Neural progenitor cell (in vitro differentiated cells): ENCODE data around the gene TCEAL8.

Experiments used
- EZH2phosphoT487 ChIP-seq: fragments of 200-600 bp; sonication (generic); IDR thresholded peaks from 2 replicates; pipeline ENCODE4 v1.6.1; 2017; ENCODE audit warnings: antibody characterized with exemption
- TF ChIP-seq, protein P1 (sequence below): fragments of 200-600 bp; sonication (generic); IDR thresholded peaks from 2 replicates; pipeline ENCODE4 v1.5.1; 2017; ENCODE audit warnings: antibody characterized with exemption, mild to moderate bottlenecking

DNA sequence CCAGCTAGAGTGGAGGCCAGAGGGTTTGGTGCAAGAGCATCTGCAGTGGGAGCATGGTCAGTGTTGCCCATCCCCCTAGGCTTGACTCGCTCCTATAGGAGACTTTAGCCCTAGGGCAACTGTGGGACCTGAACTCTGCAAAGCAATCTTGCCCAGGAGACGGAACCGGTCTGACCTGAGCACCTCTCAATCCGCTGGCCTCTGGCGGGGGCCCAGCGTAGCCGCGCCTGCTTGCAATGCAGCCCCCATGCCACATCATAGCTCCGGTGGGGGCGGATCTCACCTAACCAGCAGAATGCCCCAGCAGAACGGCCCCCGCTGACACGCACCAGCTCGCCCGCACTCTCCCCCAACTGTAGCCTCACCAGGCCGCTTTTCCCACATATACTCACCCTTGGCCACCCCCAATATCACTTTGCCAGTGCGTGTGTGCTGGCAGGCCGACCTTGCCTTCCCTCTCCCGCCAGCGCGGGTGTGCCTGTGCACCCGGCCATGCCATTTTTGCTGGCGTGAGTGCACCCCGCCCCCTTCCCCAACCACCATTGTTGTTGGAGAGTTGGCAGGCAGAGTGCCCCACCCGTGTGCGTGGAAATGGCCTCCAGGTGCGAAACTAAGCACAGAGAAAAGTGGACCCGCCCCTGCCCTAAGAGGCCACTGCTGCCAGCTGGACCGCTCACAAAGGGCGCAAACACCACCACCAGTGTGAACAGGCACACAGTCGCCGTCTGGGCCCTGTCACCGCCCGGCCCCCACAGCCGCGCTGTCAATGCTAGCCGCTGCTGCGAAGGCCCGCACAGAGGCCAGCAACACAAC, 34.2 kb downstream of the TCEAL8 start:
- TF ChIP-seq EZH2phosphoT487 = no peak
- TF ChIP-seq, protein P1, sequence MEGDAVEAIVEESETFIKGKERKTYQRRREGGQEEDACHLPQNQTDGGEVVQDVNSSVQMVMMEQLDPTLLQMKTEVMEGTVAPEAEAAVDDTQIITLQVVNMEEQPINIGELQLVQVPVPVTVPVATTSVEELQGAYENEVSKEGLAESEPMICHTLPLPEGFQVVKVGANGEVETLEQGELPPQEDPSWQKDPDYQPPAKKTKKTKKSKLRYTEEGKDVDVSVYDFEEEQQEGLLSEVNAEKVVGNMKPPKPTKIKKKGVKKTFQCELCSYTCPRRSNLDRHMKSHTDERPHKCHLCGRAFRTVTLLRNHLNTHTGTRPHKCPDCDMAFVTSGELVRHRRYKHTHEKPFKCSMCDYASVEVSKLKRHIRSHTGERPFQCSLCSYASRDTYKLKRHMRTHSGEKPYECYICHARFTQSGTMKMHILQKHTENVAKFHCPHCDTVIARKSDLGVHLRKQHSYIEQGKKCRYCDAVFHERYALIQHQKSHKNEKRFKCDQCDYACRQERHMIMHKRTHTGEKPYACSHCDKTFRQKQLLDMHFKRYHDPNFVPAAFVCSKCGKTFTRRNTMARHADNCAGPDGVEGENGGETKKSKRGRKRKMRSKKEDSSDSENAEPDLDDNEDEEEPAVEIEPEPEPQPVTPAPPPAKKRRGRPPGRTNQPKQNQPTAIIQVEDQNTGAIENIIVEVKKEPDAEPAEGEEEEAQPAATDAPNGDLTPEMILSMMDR = no peak
